GM12872 (cell line): ENCODE measurements around the gene NRIP3.

ENCODE experiments used
- TF ChIP-seq, protein P1 (sequence below): IDR thresholded peaks from 3 replicates; pipeline ENCODE4 v1.5.1; 2011; ENCODE audit warnings: low read depth, mild to moderate bottlenecking, low read length, moderate library complexity; ENCODE audit not compliant: insufficient read depth

The NRIP3 gene

DNA sequence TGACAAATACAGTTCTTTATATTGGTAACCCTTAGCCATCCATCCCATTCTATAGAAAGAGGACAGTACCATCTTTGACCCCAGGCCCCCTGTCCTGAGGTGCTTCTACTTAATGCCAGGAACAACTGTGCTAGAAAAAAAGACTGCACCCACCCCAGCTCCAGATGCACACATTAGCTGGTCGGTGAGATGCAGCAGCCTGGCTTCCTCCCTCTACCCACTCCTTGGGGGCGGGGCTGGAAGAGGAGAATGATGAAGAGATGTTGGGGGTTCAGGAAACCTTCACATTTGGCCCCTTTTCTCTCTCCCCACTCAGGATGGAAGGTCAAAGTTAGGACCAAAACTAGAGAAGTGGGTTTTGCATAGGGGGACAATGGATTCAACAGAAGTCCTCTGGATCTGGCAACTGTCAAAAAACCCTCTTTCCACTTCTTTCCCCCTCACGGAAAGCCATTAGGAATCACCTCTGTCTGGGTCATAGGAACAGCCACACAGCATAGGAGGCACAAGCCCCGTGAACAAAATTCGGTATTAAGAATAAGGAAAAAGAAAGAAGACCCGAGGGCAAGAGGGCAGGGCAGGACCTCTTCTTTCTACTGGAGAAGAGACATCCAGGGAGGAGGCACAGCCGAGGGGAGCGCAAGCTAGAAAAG lies 755 bp downstream of the NRIP3 start:
- TF ChIP-seq, protein P1, sequence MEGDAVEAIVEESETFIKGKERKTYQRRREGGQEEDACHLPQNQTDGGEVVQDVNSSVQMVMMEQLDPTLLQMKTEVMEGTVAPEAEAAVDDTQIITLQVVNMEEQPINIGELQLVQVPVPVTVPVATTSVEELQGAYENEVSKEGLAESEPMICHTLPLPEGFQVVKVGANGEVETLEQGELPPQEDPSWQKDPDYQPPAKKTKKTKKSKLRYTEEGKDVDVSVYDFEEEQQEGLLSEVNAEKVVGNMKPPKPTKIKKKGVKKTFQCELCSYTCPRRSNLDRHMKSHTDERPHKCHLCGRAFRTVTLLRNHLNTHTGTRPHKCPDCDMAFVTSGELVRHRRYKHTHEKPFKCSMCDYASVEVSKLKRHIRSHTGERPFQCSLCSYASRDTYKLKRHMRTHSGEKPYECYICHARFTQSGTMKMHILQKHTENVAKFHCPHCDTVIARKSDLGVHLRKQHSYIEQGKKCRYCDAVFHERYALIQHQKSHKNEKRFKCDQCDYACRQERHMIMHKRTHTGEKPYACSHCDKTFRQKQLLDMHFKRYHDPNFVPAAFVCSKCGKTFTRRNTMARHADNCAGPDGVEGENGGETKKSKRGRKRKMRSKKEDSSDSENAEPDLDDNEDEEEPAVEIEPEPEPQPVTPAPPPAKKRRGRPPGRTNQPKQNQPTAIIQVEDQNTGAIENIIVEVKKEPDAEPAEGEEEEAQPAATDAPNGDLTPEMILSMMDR = no peak

DNA sequence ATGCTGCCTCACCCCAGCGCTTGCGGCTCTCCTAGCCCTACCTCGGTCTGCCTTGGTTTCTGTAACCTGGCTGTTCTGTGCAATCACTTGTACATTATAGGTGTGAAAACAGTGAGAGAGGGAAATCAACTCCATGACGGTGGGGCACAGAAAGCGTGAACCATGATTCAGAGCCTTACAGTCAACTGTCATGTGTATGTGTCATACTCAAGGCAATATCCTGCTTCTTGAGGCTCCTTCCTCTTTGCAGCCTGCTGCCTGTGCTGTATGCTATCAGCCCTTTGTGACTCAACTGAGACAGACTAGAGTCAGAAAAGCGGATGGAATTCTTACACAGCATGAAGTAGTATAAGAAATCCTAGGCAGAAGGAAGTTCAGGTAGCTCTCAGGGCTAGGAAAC lies 2.1 kb downstream of the NRIP3 start:
- TF ChIP-seq, protein P1 = no peak

DNA sequence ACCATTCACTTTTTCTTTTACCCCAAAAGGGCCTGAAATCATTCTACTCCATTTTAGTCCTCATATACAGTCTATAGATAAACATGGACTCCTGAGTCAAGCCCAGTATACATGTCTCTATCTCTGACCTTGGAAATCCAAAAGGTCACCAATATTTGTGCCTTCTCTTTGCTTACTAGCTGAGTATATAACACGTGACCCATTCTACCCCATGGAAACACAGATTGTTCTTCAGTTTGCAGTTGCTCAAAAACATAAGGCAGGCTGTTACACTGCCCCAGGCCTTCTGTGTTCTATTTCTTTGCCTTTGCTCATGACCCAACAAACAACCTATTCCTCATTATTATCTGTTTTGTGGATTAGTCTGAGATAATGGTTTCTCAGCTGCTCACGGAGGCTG lies 5.8 kb downstream of the NRIP3 start:
- TF ChIP-seq, protein P1 = no peak

DNA sequence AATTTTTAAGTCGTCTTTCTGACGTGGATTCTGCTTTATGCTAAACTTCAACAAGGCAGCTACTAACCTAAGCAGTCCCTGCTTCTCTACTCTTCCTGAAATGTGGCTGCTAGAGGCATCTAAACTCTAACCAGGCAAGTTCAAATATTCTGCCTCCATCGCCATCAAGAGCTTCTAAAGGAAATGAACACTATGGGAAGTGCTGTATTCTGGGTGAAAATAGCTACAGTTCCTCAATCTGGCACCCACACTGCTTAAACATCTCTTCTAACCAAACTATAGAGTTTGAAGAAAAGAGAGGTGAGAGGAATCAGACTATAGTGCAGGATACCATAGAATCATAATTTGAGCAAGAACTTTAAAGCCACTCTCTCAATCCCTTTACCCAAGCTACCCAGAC lies 6.3 kb downstream of the NRIP3 start:
- TF ChIP-seq, protein P1 = no peak

DNA sequence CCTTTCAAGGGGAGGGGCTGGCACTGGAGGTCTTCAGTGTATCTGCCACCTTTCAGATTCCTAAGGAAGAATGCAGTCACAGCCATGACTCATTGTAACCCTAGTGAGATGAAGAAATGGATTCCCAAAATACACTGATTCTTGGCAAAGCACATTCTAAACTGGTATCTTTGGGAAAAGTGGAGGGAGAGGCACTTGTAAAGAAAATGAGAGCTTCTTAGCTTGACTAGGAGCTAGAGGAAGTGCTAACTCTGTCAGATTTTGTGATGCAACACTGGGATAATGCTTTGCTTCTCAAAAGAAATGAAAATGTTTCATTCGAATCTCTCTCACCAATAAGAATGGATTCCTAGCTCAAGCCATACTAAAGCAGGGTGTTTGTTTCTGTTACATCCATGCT lies 14.3 kb downstream of the NRIP3 start:
- TF ChIP-seq, protein P1 = no peak

DNA sequence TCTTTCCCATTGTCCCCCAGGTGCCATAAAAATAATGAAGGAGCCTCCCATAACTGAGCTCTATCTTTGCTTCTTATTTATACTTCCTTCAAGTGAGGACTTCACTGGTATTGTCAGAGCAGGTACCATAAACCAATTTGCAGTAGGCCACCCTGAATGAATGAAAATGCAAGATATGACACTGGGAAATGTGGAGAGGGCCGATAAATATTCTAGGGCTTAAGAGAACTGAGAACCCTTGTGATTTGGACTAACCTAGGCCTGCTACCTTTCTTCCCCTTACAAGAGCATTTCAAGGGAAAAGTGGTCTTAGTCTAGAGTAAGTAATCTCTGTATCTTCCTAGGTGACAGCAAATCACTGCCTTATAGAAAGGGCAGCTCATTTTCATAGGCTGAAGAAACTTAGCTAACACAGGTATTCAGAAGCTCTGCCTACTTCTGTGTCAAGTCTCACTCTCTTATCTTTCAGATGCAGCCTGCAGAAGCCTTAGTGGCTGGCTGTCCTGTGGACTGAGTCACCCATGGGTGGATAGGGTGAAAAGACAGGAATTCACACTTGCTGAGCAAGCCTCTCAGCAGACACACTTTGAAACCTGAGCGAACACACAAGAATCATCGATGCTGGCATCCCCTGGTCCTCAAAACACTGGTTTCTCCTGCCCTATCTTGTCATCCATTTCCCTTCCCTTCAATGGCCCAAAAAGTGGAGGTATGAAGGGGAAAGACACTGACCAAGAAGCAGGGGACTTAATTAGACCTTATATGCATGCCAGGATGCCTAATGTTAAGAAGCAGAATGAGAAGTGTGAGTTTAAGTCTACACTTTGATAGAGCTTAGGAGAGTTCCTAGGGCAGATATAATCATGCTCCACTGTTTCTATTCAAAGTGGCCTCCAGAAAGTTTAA lies 15.2 kb downstream of the NRIP3 start:
- TF ChIP-seq, protein P1 = no peak

DNA sequence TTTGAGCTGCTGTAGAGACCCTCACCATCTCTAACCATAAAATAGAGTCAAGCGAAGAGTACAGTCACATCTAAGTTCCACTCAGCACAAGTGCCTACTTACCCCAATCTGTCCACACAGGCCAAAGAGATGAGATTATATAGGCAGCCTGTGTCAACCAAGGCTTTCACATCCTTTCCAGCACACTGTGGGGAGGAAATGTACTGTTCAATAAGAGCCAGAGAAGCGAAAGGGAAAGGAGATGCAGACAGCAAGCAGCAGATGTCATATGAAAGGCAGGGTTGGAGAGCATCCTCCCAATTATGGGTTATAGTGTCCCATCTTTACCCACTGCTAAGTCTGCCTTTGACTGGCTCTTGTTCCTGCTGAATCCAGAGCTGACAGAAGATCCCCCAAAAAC lies 16.4 kb downstream of the NRIP3 start:
- TF ChIP-seq, protein P1 = no peak
